K562 (cell line): ENCODE measurements around the gene TP53I3. TPM values are rescaled to one million over a fixed set of nuclear protein-coding genes. Genes with fewer than 3 reads are reported as not detected.

Source experiments
- ASH1L ChIP-seq: fragments of 450-650 bp; IDR thresholded peaks from 2 replicates; pipeline ENCODE4 v1.6.1; 2018; ENCODE audit warnings: borderline replicate concordance, mild to moderate bottlenecking, low read depth; ENCODE audit not compliant: partially characterized antibody
- C11orf30 ChIP-seq: fragments of 450-650 bp; IDR thresholded peaks from 2 replicates; pipeline ENCODE4 v1.6.1; 2016; ENCODE audit warnings: low read depth, mild to moderate bottlenecking
- ETS2 ChIP-seq: IDR thresholded peaks from 2 replicates; pipeline ENCODE4 v1.6.1; 2016; ENCODE audit warnings: borderline replicate concordance, missing genetic modification characterization, mild to moderate bottlenecking, moderate library complexity, missing compliant biosample characterization; ENCODE audit not compliant: poor library complexity, severe bottlenecking
- HCFC1 ChIP-seq: IDR thresholded peaks from 2 replicates; pipeline ENCODE4 v1.6.1; 2012; ENCODE audit warnings: low read depth, low read length, improper control_type of control experiment
- KAT8 ChIP-seq: fragments of 450-650 bp; IDR thresholded peaks from 2 replicates; pipeline ENCODE4 v1.6.1; 2016; ENCODE audit warnings: low read depth, mild to moderate bottlenecking
- KDM1A ChIP-seq, 2 experiments: fragments of 450-650 bp; IDR thresholded peaks; 2 replicates each; pipeline ENCODE4 v1.6.1; 2016; ENCODE audit warnings: mild to moderate bottlenecking in 2 of 2
- L3MBTL2 ChIP-seq: fragments of 450-650 bp; IDR thresholded peaks from 2 replicates; pipeline ENCODE4 v1.6.1; 2016; ENCODE audit warnings: mild to moderate bottlenecking, moderate library complexity
- MAFF ChIP-seq: IDR thresholded peaks from 2 replicates; pipeline ENCODE4 v1.6.1; 2012; ENCODE audit warnings: low read length, improper control_type of control experiment
- NBN ChIP-seq: fragments of 450-650 bp; IDR thresholded peaks from 2 replicates; pipeline ENCODE4 v1.6.1; 2016; ENCODE audit warnings: low read depth, mild to moderate bottlenecking
- PRPF4 ChIP-seq: fragments of 200-400 bp; formaldehyde crosslinking; IDR thresholded peaks from one replicate; pipeline ENCODE4 v1.6.1; 2017; ENCODE audit warnings: low read length, low read depth, mild to moderate bottlenecking; ENCODE audit not compliant: insufficient read depth, poor library complexity, severe bottlenecking
- PURB ChIP-seq: sonication (generic); formaldehyde crosslinking; IDR thresholded peaks from 2 replicates; pipeline ENCODE4 v1.9.0; 2021; ENCODE audit warnings: low read depth, mild to moderate bottlenecking, missing genetic modification reagents
- SMAD3 ChIP-seq: fragments of 450-650 bp; formaldehyde crosslinking; conservative IDR thresholded peaks from 2 replicates; pipeline ENCODE4 v1.4.0; 2020; ENCODE audit warnings: mild to moderate bottlenecking
- TAL1 ChIP-seq: fragments of 450-650 bp; IDR thresholded peaks from 2 replicates; pipeline ENCODE4 v1.6.1; 2016; ENCODE audit warnings: mild to moderate bottlenecking
- TCFL5 ChIP-seq: fragments of 250-450 bp; sonication (Bioruptor Pico); conservative IDR thresholded peaks from 2 replicates; pipeline ENCODE4 v1.6.1; 2021; ENCODE audit warnings: mild to moderate bottlenecking, moderate library complexity, matching md5 sums
- USF1 ChIP-seq: sonication (generic); formaldehyde crosslinking; IDR thresholded peaks from 2 replicates; pipeline ENCODE4 v1.9.0; 2022; ENCODE audit warnings: mild to moderate bottlenecking, missing genetic modification reagents
- ZBTB40 ChIP-seq, 2 experiments: fragments of 450-650 bp in 1 of 2; sonication (generic) in 1 of 2; formaldehyde crosslinking in 1 of 2; IDR thresholded peaks; 2 replicates each; pipeline versions ENCODE4 v1.7.1 to v1.9.0; 2016 to 2022; ENCODE audit warnings: inconsistent platforms in 1 of 2, mild to moderate bottlenecking in 1 of 2, missing genetic modification reagents in 1 of 2
- ZFP91 ChIP-seq: sonication (generic); formaldehyde crosslinking; IDR thresholded peaks from 2 replicates; pipeline ENCODE4 v1.8.0; 2022; ENCODE audit warnings: mild to moderate bottlenecking, missing genetic modification reagents
- polyA plus RNA-seq, 8 experiments: library from polyadenylated mRNA; depleted of rRNA in 4 of 8; stranded (reverse) in 5 of 8; unstranded in 3 of 8; fragments of >200 nt; fragmentation: Nextera tagmentation in 2 of 8; fragmentation: Illumina TruSeq in 1 of 8; extraction: Ambion mirVana in 2 of 8; extraction: Trizol in 1 of 8; gene quantifications; 2 replicates each; pipeline versions ENCODE4 v1.2.1 to v1.2.3, GENCODE V29; 2011 to 2014; ENCODE audit warnings: inconsistent platforms in 1 of 8, missing spikeins in 1 of 8
- total RNA-seq, 7 experiments: library from RNA; depleted of rRNA in 6 of 7; stranded (reverse); fragments of >200 nt in 6 of 7; fragmentation: Illumina TruSeq in 2 of 7; extraction: Trizol in 2 of 7; gene quantifications; 2 replicates each; pipeline versions ENCODE4 v1.2.1 to v1.2.3, GENCODE V29; 2011 to 2021; ENCODE audit warnings: low replicate concordance in 1 of 7

Gene TP53I3
- total and polyA plus RNA-seq, 9 of the 15 experiments (the other 6 are each of a cell fraction or from before 2014, with no cell fraction given) = 0.65 to 9.5 (median 5.6) TPM

GRCh38 chr2:24123195-24123921 is 38.7 kb upstream of the TP53I3 start, which contains the start of the genes FAM228B and PFN4 (continued):
- TF ChIP-seq ZBTB40 (IDR thresholded peaks at IDR 0.05) (peak; percentile 58; the same call in 1 of the 2 replicates), ZBTB40 (CRISPR knock-in tag; IDR thresholded peaks at IDR 0.05) (no peak), NBN (no peak), L3MBTL2 (peak; percentile 81), TAL1 (no peak), ZFP91 (CRISPR knock-in tag) (no peak), USF1 (CRISPR knock-in tag) (no peak), ETS2 (tag) (no peak), HCFC1 (no peak), KDM1A (IDR thresholded peaks at IDR 0.05) (no peak), SMAD3 (CRISPR knock-in tag) (no peak), ASH1L (no peak), PURB (CRISPR knock-in tag) (no peak), MAFF (no peak), PRPF4 (no peak), KAT8 (no peak), C11orf30 (no peak), TCFL5 (CRISPR knock-in tag) (no peak)
